Heart left ventricle (tissue), 16 donors: Measurements from ENCODE around the gene BICRA. TPM values are rescaled to one million over a fixed set of nuclear protein-coding genes. Genes with fewer than 3 reads are reported as not detected.

ENCODE experiments used
- ATAC-seq, 4 donors: fragments of 200-7000 bp; cut with Tn5 transposase; one replicate each; pipeline ENCODE4 v1.9.1; 2020 to 2022; ENCODE audit warnings: moderate library complexity in 4 of 4, mild to moderate bottlenecking in 3 of 4, moderate number of reproducible peaks in 1 of 4
- DNase-seq, 5 donors: peaks; one replicate each; pipeline ENCODE4 v3.0.0-alpha.2; 2020
- H3K27ac ChIP-seq, 12 donors: fragments of 200-600 bp; sonication (generic) in 4 of 12; one replicate each; pipeline versions ENCODE4 v1.5.0 to v1.8.0; 2016 to 2022; ENCODE audit warnings: mild to moderate bottlenecking in 2 of 12
- H3K27me3 ChIP-seq, 9 donors: fragments of 200-600 bp; sonication (generic) in 2 of 9; one replicate each; pipeline versions ENCODE4 v1.5.1 to v1.8.0; 2016 to 2022; ENCODE audit warnings: mild to moderate bottlenecking in 3 of 9
- H3K36me3 ChIP-seq, 9 donors: fragments of 200-600 bp; sonication (generic) in 2 of 9; one replicate each; pipeline versions ENCODE4 v1.5.0 to v1.8.0; 2018 to 2022; ENCODE audit warnings: mild to moderate bottlenecking in 2 of 9
- H3K4me1 ChIP-seq, 12 donors: fragments of 200-600 bp; sonication (generic) in 4 of 12; one replicate each; pipeline versions ENCODE4 v1.5.0 to v1.8.0; 2016 to 2022; ENCODE audit warnings: mild to moderate bottlenecking in 3 of 12
- H3K4me3 ChIP-seq, 12 donors: fragments of 200-600 bp; sonication (generic) in 4 of 12; one replicate each; pipeline versions ENCODE4 v1.5.0 to v1.8.0; 2017 to 2022; ENCODE audit warnings: mild to moderate bottlenecking in 9 of 12, moderate library complexity in 4 of 12
- H3K9me3 ChIP-seq, 12 donors: fragments of 200-600 bp; sonication (generic) in 4 of 12; one replicate each; pipeline versions ENCODE4 v1.5.0 to v1.8.0; 2016 to 2022; ENCODE audit warnings: mild to moderate bottlenecking in 1 of 12
- POLR2A ChIP-seq, 2 donors: fragments of 450-650 bp; IDR thresholded peaks; one replicate each; pipeline ENCODE4 v1.6.1; 2017; ENCODE audit warnings: antibody characterized with exemption in 2 of 2, mild to moderate bottlenecking in 2 of 2, moderate library complexity in 2 of 2
- WGBS, 4 donors: extraction: QIAGEN DNeasy Blood & Tissue Kit in 2 of 4; methylation state at CpG; one replicate each; pipeline versions ENCODE4 v1.1.5 to v1.1.7; 2013 to 2018; 5-methylcytosine and 5-hydroxymethylcytosine counted together
- intact Hi-C, 10 donors: fragments of 100-400 bp; cut with DNase I; formaldehyde crosslinking; loops; one replicate each; pipeline versions ENCODE4 v1.11.1 to v1.14.2; 2022
- polyA plus RNA-seq, 2 donors: library from polyadenylated mRNA; stranded (reverse); fragments of 200-250 nt; gene quantifications; one replicate each; pipeline ENCODE4 v1.2.3, GENCODE V29; 2013
- total RNA-seq, 9 donors: library from RNA; depleted of rRNA in 2 of 9; stranded (reverse); fragments of >200 nt in 2 of 9; fragmentation: NEBNext Ultra II Directional in 3 of 9; extraction: Animal tissue kit (Norgen Biotek cat#: 25700) in 3 of 9; gene quantifications; one replicate each; pipeline versions ENCODE4 v1.1.0 to v1.2.4, GENCODE V29; 2016 to 2023
- TF ChIP-seq, protein P1 (sequence below), 12 donors: fragments of 200-600 bp; sonication (generic) in 4 of 12; IDR thresholded peaks; one replicate each; pipeline versions ENCODE4 v1.5.0 to v1.8.0; 2018 to 2022; ENCODE audit warnings: antibody characterized with exemption in 12 of 12, mild to moderate bottlenecking in 5 of 12
- donor health status: ischemic (EF 13 %, LVEDD 7.1; RV severe dilation, severe dysfunction).
- donor health status: healthy with polysubstance abuse.
- donor health status: DM: no; HTN: yes; CAD: no.
- donor health status: DM: no; HTN: no; CAD: no.
- donor health status: ischemic (EF 25% LVEDD 6.9; RV normal size, moderate dysfunction).
- donor health status: ischemic (EF 25% LVEDD 5.7; RV mildly dilated, moderate dysfunction).
- donor health status: healthy.
- donor health status: DM: yes; HTN: yes; CAD: no.
- donor health status: ischemic (EF 35%, LVEDD 5.7; RV mildly dilated, moderate dysfunction).
- donor health status: nonischemic (EF 11% LVEDD 7.7; RV severe dilation, severe dysfunction).
- donor health status: DM: yes; HTN: yes; CAD: no.
- donor health status: PGD.
- donor health status: ischemic (EF 29% LVEDD 5.4; RV normal size, mild dysfunction).
- donor health status: nonischemic (EF 23%, LVEDD 6.1; RV moderate dilation, normal function).

Gene BICRA
- total and polyA plus RNA-seq, 11 donors, result 5.3 to 14.5 (median 8.5) TPM

DNA sequence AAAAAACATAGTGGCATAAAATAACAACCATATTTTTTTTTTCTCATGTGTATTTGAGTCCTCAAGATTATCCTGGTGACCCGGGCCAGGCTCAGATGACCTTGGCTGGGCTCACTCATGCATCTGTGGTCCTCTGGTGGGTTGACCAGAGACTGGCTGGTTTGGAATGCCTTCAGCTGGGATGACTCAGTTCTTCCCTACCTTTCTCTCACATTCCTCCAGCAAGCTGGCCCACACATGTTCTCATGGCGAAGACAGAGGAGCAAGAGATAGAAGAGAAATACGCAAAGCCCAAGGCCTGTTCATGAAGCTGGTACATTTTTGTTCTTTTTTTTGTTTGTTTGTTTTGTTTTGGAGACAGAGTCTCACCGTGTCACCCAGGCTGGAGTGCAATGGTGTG lies 21.6 kb upstream of the BICRA start:
- Histone ChIP-seq H3K4me3 (no peak overlapping the region), H3K36me3 (no peaks in the 10 kb centered on the region), H3K4me1 (no peaks in the 10 kb centered on the region), H3K9me3 (peaks cover 0 to 8% (median 0%) of the 10 kb centered on the region in 12 donors), H3K27me3 (no peaks in the 10 kb centered on the region), H3K27ac (no peak overlapping the region)
- WGBS, 4 donors, result 88 to 97% (median 91%) methylated on average over 4 of the region's 4 CpGs
- DNase-seq (no peak), ATAC-seq (no peak)
- intact Hi-C loops, result no loop called here
- TF ChIP-seq, protein P1, sequence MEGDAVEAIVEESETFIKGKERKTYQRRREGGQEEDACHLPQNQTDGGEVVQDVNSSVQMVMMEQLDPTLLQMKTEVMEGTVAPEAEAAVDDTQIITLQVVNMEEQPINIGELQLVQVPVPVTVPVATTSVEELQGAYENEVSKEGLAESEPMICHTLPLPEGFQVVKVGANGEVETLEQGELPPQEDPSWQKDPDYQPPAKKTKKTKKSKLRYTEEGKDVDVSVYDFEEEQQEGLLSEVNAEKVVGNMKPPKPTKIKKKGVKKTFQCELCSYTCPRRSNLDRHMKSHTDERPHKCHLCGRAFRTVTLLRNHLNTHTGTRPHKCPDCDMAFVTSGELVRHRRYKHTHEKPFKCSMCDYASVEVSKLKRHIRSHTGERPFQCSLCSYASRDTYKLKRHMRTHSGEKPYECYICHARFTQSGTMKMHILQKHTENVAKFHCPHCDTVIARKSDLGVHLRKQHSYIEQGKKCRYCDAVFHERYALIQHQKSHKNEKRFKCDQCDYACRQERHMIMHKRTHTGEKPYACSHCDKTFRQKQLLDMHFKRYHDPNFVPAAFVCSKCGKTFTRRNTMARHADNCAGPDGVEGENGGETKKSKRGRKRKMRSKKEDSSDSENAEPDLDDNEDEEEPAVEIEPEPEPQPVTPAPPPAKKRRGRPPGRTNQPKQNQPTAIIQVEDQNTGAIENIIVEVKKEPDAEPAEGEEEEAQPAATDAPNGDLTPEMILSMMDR (IDR thresholded peaks at IDR 0.05), result no peak
- TF ChIP-seq POLR2A (IDR thresholded peaks at IDR 0.05), result no peak

DNA sequence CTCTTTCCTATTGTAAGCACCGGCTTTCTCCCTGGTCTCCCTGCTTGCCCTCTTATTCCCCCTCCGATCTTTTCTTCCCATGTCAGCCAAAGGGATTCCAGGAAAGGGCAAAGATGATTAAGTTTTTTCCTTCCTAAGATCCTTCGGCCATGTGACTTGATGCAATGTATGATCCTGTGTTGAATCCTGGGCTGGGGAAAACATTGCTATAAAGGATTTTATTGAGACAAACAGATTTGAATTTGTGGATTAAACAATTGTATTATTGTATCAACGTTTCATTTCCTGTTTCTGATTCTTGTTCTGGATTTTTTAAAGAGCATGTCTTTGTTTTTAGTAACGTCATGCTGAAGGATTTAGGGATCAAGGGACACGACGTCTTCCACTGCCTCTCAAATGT lies 19.1 kb upstream of the BICRA start:
- H3K27ac ChIP-seq, result no peak overlapping the region
- H3K4me1 ChIP-seq, result no peaks in the 10 kb centered on the region
- DNase-seq (no peak), ATAC-seq (no peak)
- H3K36me3 ChIP-seq, result no peaks in the 10 kb centered on the region
- intact Hi-C loops, result no loop called here
- 45 to 58% (median 56%) methylated on average over 7 of the region's 7 CpGs for WGBS, 4 donors
- TF ChIP-seq, protein P1 (IDR thresholded peaks at IDR 0.05), result no peak
- TF ChIP-seq POLR2A (IDR thresholded peaks at IDR 0.05), result no peak
- no peaks in the 10 kb centered on the region for H3K27me3 ChIP-seq
- H3K9me3 ChIP-seq, result peaks cover 0 to 8% (median 0%) of the 10 kb centered on the region in 12 donors
- no peak overlapping the region for H3K4me3 ChIP-seq

DNA sequence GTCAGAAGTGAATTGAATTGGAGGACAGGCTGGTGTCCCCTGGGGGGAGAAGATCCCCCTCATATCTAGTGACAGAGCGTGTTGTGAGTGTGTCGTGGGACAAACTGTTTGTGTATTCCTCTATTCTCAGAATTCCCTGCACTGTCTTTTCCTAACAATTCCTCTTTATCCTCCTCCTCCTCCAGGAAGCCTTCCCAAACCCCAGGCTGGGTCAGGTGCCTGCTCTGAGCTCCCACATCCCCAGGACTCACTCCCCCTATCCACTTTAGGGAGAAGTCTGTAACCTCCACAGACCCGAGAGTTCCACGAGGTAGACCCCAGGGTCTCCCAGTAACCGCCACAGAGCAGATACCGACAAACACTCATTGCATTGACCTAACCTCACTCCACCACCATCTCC lies 15.1 kb upstream of the BICRA start:
- Histone ChIP-seq H3K36me3 (no peaks in the 10 kb centered on the region), H3K4me1 (peaks cover 0 to 20% (median 2%) of the 10 kb centered on the region in 12 donors), H3K27me3 (no peaks in the 10 kb centered on the region), H3K27ac (no peak overlapping the region), H3K4me3 (no peak overlapping the region), H3K9me3 (no peaks in the 10 kb centered on the region)
- TF ChIP-seq POLR2A (IDR thresholded peaks at IDR 0.05), result no peak
- TF ChIP-seq, protein P1 (IDR thresholded peaks at IDR 0.05), result no peak
- intact Hi-C loops, result no loop called here
- WGBS, 4 donors, result 82 to 94% (median 86%) methylated on average over 6 of the region's 6 CpGs
- ATAC-seq, result no peak
- DNase-seq, result no peak

DNA sequence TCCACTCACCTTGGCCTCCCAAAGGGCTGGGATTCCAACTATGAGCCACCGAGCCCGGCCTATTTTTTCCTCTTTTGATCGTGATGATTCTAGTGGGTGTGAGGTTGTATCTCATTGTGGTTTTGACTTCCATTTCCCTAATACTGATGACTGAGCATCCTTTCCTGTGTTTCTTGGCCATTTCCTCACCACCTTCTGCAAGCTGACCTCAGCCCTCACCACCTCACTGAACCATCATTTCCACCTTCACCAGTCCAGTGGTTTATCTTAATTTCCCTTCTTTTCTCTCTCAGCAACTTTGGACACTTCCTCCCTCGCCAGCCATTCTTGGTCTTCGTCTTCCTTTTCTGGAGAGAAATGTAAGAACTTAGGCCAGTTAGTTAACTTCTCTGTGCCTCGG lies 13.0 kb upstream of the BICRA start:
- H3K27ac ChIP-seq, result peak overlapping the region in 1 of 12 donors; percentile 17
- ATAC-seq (no peak), DNase-seq (no peak)
- WGBS, 4 donors, result 61 to 76% (median 67%) methylated on average over 6 of the region's 6 CpGs
- no peaks in the 10 kb centered on the region for H3K36me3 ChIP-seq
- H3K9me3 ChIP-seq, result no peaks in the 10 kb centered on the region
- peaks cover 0 to 34% (median 15%) of the 10 kb centered on the region in 12 donors for H3K4me1 ChIP-seq
- intact Hi-C loops, result loop anchor here in 1 of 10 donors (5.0 kb wide), 1 partner anchor 74 kb away; no protein-coding TSS in a partner anchor
- no peaks in the 10 kb centered on the region for H3K27me3 ChIP-seq
- TF ChIP-seq, protein P1 (IDR thresholded peaks at IDR 0.05), result no peak
- TF ChIP-seq POLR2A (IDR thresholded peaks at IDR 0.05), result no peak
- no peak overlapping the region for H3K4me3 ChIP-seq
